Left ventricle myocardium inferior (tissue), 1 donor: ENCODE data around the gene AIMP1. TPM values are rescaled to one million over a fixed set of nuclear protein-coding genes. Genes with fewer than 3 reads are reported as not detected.
A peak's percentile ranks its signal among the peaks of the same experiment; 100 is the strongest.

Experiments
- DNase-seq: peaks from one replicate; pipeline ENCODE4 v3.0.0-alpha.2; 2020
- H3K27ac ChIP-seq: fragments of 200-600 bp; replicated peaks from 2 replicates; pipeline ENCODE4 v1.8.0; 2021
- H3K27me3 ChIP-seq: fragments of 200-600 bp; 2 replicates; pipeline ENCODE4 v1.8.0; 2021; ENCODE audit warnings: low read depth
- H3K36me3 ChIP-seq: fragments of 200-600 bp; 2 replicates; pipeline ENCODE4 v1.8.0; 2021
- H3K4me1 ChIP-seq: fragments of 200-600 bp; 2 replicates; pipeline ENCODE4 v1.8.0; 2021
- H3K4me3 ChIP-seq: fragments of 200-600 bp; 2 replicates; pipeline ENCODE4 v1.8.0; 2021; ENCODE audit warnings: mild to moderate bottlenecking, moderate library complexity
- H3K9me3 ChIP-seq: fragments of 200-600 bp; replicated peaks from 2 replicates; pipeline ENCODE4 v1.8.0; 2021
- CTCF ChIP-seq: fragments of 200-600 bp; IDR thresholded peaks from 2 replicates; pipeline ENCODE4 v1.8.0; 2021; ENCODE audit warnings: antibody characterized with exemption, mild to moderate bottlenecking, borderline replicate concordance
- intact Hi-C: fragments of 100-400 bp; cut with micrococcal nuclease; formaldehyde crosslinking; loops from one replicate; pipeline ENCODE4 v1.11.0; 2022
- total RNA-seq: library from RNA; stranded (reverse); fragmentation: NEBNext Ultra II Directional; extraction: Animal tissue kit (Norgen Biotek cat#: 25700); gene quantifications from one replicate; pipeline ENCODE4 v1.2.1, GENCODE V29; 2021
- donor health status: DM: no; HTN: yes; CAD: no; lungs with severe emphysema.

AIMP1 gene
- total RNA-seq, 1 donor from 2014 or later, result 36.4 TPM

DNA sequence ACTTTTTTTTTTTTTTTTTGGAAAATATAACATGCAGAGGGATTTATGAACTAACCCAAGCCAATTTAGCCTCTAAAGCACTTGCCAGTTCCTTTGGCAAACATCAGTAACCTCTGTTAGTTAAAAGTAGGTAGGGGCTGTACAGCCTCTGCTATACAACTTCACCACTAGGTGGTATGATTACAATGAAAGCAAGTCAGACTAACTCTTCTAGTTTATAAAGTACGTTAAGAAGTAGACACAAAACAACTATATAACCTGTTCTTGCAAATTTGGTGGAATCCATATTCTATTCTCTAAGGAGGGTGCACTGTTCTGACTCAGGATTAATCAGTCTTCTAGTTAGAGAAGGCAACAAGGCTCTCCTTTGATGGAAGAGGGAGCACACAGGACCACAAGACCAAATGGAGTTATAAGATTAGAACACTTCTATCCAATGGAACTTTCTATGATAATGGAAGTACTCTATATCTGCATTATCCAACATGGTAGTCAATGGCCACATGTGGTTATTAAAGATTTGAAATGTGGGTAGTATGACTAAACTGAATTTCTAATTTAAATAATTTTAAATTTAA lies 12.8 kb downstream of the AIMP1 start:
- Histone ChIP-seq H3K9me3 (no peaks in the 10 kb centered on the region), H3K36me3 (peaks cover 80% of the 10 kb centered on the region), H3K4me1 (peaks cover 16% of the 10 kb centered on the region), H3K27ac (no peak overlapping the region), H3K27me3 (no peaks in the 10 kb centered on the region), H3K4me3 (no peak overlapping the region)
- peak; percentile 70 for TF ChIP-seq CTCF
- no peak for DNase-seq
- intact Hi-C loops, result no loop called here

GRCh38 chr4:106333186-106333585 lies 16.8 kb downstream of the AIMP1 start:
- H3K27me3 ChIP-seq, result no peaks in the 10 kb centered on the region
- no peak overlapping the region for H3K4me3 ChIP-seq
- peaks cover 4% of the 10 kb centered on the region for H3K4me1 ChIP-seq
- no peak for TF ChIP-seq CTCF
- no peak for DNase-seq
- peaks cover 96% of the 10 kb centered on the region for H3K36me3 ChIP-seq
- H3K27ac ChIP-seq, result no peak overlapping the region
- intact Hi-C loops, result no loop called here
- peaks cover 10% of the 10 kb centered on the region for H3K9me3 ChIP-seq

DNA sequence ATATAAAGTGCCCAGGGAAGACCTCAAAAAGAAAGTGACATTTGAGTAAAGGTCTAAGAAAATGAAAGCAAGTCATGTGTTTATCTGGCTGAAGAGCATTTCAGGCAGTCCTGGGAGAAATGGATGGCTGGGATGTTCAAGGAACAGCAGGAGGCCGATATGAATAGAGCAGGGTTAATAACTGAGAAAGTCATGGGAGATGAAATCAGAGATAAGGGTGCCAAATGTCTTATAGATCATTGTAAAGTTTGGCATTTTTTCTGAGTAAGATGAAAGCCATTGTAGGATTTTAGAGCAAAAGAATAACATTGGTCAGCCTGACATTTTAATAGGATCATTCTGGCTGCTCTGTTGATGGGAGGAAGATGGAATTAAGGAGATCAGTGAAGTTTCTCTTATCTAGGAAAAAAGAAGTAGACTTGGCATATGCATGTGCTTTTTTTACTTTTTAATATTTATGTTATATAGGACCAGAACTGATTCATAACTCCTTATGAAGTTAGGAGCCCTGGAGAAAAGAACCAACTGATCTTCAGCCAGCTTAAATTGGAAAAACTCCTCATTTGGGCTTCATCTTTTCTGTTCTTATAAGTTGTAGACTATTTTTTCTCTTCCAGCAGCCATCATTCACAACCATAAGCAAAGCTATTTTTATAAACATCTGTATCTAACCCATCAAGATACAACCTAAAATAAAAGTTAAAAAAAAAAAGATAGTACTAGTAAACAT lies 18.6 kb downstream of the AIMP1 start:
- Histone ChIP-seq H3K36me3 (peaks cover 94% of the 10 kb centered on the region), H3K4me3 (no peak overlapping the region), H3K27me3 (no peaks in the 10 kb centered on the region), H3K4me1 (no peaks in the 10 kb centered on the region), H3K27ac (no peak overlapping the region), H3K9me3 (peaks cover 13% of the 10 kb centered on the region)
- TF ChIP-seq CTCF, result no peak
- intact Hi-C loops, result no loop called here
- no peak for DNase-seq

DNA sequence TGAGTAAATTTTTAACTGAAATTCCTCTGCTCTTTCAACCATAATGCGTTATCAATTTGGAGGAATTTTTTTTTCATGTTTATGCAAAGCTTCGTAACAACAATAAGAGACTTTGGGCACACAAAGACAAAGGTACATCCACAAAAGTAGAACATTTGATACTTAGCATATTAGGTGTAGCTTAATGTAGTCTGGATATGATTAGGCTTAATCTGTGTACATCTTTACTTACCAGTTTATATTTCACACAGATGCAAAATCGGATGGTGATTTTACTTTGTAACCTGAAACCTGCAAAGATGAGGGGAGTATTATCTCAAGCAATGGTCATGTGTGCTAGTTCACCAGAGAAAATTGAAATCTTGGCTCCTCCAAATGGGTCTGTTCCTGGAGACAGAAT lies 20.3 kb downstream of the AIMP1 start:
- H3K4me3 ChIP-seq, result no peak overlapping the region
- H3K9me3 ChIP-seq, result peaks cover 26% of the 10 kb centered on the region
- intact Hi-C loops, result no loop called here
- DNase-seq, result no peak
- no peaks in the 10 kb centered on the region for H3K4me1 ChIP-seq
- peaks cover 94% of the 10 kb centered on the region for H3K36me3 ChIP-seq
- H3K27ac ChIP-seq, result no peak overlapping the region
- TF ChIP-seq CTCF, result no peak
- no peaks in the 10 kb centered on the region for H3K27me3 ChIP-seq

GRCh38 chr4:106337916-106338315 lies 21.6 kb downstream of the AIMP1 start:
- Histone ChIP-seq H3K9me3 (peaks cover 27% of the 10 kb centered on the region), H3K27me3 (no peaks in the 10 kb centered on the region), H3K4me1 (no peaks in the 10 kb centered on the region), H3K36me3 (peaks cover 81% of the 10 kb centered on the region), H3K4me3 (no peak overlapping the region), H3K27ac (no peak overlapping the region)
- intact Hi-C loops, result no loop called here
- TF ChIP-seq CTCF, result no peak
- no peak for DNase-seq
